A549 treated with DMSO at 1 μM for 4 hours (cell line): ENCODE results near the gene LRRN3. TPM values are rescaled to one million over a fixed set of nuclear protein-coding genes. Genes with fewer than 3 reads are reported as not detected.

ENCODE experiments used
- total RNA-seq: library from RNA; stranded (reverse); fragments of 200-300 nt; extraction: Qiagen RNA extraction; gene quantifications from 5 replicates; pipeline ENCODE4 v1.2.3, GENCODE V29; 2022; ENCODE audit warnings: low read depth

LRRN3 gene
- total RNA-seq, result 0.02 to 0.09 TPM (median 0.04 TPM) in 3 of 5 replicates, not detected in the others

GRCh38 chr7:111090846-111091245 lies at the start of gene LRRN3:
LRRN3 (plus strand) TSS chr7:111091127; CDS start chr7:111122773, 31,646 bp downstream.

